KOPT-K1 (cell line): ENCODE data around the gene GPR142.

ENCODE experiments used
- H3K27ac ChIP-seq: fragments of 200-600 bp; sonication (generic); 2 replicates; pipeline ENCODE4 v1.5.1; 2016; ENCODE audit warnings: antibody characterized with exemption, mild to moderate bottlenecking, low read depth, low read length; ENCODE audit not compliant: poor library complexity, severe bottlenecking
- H3K36me3 ChIP-seq: fragments of 200-600 bp; sonication (generic); 2 replicates; pipeline ENCODE4 v1.5.1; 2017; ENCODE audit warnings: antibody characterized with exemption, mild to moderate bottlenecking, low read length, moderate library complexity; ENCODE audit not compliant: insufficient read depth
- H3K9me3 ChIP-seq: fragments of 200-600 bp; sonication (generic); 2 replicates; pipeline ENCODE4 v1.5.1; 2017; ENCODE audit warnings: antibody characterized with exemption, low read length, mild to moderate bottlenecking; ENCODE audit not compliant: insufficient read depth, poor library complexity, severe bottlenecking

Gene GPR142

GRCh38 chr17:74339537-74340195, 27.6 kb upstream of the GPR142 start:
- Histone ChIP-seq H3K36me3 (no peaks in the 10 kb centered on the region), H3K27ac (no peak overlapping the region)

GRCh38 chr17:74340470-74341023, 26.8 kb upstream of the GPR142 start:
- Histone ChIP-seq H3K36me3 (no peaks in the 10 kb centered on the region), H3K27ac (no peak overlapping the region), H3K9me3 (no peaks in the 10 kb centered on the region)

More at GRCh38 chr17:74339537-74340195, 27.6 kb upstream of the GPR142 start:
- no peaks in the 10 kb centered on the region for H3K9me3 ChIP-seq

DNA sequence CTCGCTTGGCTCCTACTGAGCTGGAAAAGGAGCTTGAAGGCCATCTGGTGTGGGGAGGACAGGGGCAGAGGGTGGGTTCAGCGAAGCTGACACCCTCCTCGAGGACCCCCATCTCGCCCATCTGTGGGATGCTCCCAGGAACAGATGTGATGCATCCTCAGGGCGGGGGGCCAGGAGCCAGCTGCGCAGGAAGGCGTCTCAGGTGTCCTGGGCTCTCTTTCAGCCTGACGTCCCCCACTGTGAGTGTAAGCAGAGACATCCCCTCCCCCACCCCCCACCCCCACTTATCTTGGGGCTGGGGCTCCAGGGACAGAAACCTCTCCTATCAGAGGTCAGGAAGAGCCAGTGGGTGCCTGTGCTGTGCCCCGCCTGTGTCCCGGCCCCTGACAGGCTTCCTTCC, 25.1 kb upstream of the GPR142 start:
- Histone ChIP-seq H3K27ac (no peak overlapping the region), H3K9me3 (no peaks in the 10 kb centered on the region), H3K36me3 (no peaks in the 10 kb centered on the region)

DNA sequence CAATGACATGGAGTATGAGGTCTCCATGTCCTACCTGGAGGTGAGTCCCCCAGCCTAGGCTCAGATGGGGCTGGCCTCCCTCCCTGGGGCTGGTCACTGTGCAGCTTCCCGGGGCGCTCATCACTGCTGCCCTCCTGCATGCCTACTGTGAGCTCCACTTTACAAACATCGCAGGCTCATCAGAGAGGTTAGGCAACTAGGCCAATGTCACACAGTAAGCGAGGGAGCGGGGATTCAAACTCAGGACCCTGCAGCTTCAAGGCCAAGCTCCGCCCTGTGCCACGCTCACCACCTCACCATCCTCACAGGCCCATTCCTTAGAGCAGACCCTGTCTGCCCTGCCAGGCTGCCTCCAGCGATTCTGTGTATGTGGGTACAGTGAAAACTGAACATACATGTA, 24.2 kb upstream of the GPR142 start:
- Histone ChIP-seq H3K36me3 (no peaks in the 10 kb centered on the region), H3K27ac (no peak overlapping the region), H3K9me3 (no peaks in the 10 kb centered on the region)

DNA sequence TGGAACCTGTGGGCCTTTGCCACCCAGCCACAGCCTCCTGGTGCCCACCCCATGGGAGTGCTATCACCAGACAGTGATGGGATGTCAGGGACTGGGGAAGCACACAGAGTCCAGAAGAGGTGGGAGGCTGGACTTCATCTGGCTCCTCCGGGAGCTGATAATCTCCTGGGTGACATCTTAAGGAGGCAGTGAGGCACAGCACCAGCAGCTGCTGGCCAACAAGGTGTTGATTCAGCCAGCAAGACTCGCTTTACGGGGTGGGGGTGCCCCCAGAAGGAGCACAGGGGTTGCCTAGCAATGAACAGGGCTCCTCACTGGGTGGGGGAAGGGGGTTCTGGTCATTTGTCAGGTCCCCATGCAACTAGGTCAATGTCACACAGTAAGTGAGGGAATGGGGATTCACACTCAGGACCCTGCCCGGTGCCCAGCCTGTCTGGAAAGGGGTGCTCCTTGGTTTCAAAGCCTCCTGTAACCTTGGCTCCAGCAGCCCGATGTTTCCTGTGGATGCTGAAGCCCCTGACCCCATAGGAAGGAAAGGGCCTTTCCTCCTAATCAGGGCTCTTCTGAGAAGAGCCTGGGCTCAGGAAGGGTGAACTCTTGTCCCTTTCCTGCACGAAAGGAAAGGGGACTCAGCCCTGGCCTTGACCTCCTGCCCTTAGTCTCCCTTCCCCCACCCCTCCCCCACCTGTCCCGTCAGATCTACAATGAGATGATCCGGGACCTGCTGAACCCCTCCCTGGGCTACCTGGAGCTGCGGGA, 23.6 kb upstream of the GPR142 start:
- Histone ChIP-seq H3K27ac (no peak overlapping the region), H3K9me3 (no peaks in the 10 kb centered on the region), H3K36me3 (no peaks in the 10 kb centered on the region)

DNA sequence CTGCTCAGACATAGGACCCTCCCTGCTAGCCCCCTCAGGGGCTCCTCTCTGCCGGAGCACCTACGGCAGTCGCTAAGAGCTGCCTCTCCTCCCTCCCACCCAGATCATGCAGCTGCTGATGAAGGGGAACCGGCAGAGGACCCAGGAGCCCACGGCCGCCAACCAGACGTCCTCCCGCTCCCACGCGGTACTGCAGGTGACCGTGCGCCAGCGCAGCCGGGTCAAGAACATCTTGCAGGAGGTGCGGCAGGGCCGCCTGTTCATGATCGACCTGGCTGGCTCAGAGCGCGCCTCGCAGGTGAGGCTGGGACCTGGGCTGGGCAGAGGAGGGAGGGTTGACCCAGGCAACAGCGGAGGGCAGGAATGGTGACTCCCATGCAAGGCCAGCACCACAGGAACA, 22.6 kb upstream of the GPR142 start:
- no peaks in the 10 kb centered on the region for H3K9me3 ChIP-seq
- no peaks in the 10 kb centered on the region for H3K36me3 ChIP-seq
- no peak overlapping the region for H3K27ac ChIP-seq

DNA sequence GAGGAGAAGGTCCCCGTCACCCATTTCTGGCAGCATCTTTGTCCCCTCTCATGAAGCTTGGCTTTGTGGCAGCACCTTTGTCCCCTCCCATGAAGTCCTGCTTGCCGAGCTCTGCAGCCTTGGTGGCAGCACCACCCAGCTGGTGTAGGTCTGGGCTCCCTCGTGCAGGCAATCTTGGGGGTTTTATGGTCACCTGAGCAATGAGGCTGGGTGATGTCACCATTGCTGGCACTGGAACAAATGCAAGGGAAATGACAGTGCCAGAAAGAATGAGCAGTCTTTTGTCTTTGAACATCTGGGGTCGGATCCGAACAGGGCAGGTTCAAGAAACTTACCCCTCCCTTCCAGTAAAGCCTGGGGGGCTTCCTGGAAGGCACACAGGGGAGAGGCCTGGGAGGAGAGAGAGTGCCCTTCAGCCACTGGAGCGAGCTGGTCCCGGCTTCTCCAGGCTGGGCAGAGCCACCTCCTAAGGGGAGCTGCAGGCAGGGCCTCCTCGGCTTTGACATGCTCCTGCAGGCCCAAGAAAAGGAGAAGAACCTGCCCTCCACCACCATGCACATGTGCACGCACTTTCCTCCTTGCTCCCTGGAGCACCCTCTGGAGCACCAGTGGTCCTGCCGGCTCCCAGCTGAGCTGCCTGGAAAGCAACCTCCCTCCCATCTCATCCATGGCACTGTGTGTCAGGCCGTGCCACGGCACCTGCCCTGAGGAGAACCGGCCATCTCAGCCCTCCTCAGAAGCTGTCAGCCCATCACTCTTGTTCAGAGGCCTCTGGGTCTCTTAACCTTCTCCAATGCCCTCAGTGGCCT, 21.7 kb upstream of the GPR142 start:
- Histone ChIP-seq H3K9me3 (no peaks in the 10 kb centered on the region), H3K27ac (no peak overlapping the region), H3K36me3 (no peaks in the 10 kb centered on the region)

- Histone ChIP-seq H3K27ac (no peak overlapping the region), H3K9me3 (no peaks in the 10 kb centered on the region), H3K36me3 (no peaks in the 10 kb centered on the region)
Measured at GRCh38 chr17:74347646-74348045, 19.7 kb upstream of the GPR142 start.

DNA sequence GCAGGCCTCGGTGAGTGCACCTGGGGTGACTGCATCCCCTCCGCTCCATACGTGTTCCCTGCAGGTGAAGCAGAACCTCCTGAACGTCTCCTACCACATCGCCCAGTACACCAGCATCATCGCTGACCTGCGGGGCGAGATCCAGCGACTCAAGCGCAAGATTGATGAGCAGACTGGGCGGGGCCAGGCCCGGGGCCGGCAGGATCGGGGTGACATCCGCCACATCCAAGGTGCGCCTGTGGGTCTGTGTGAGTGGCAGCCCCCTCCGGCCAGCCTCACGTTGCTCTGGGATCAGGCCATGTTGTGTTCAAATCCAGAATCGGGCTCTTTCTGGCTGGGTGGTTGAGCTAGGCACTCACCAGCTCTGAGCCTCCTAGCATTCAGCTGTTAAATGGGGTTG, 18.2 kb upstream of the GPR142 start:
- Histone ChIP-seq H3K27ac (no peak overlapping the region), H3K36me3 (no peaks in the 10 kb centered on the region), H3K9me3 (no peaks in the 10 kb centered on the region)

DNA sequence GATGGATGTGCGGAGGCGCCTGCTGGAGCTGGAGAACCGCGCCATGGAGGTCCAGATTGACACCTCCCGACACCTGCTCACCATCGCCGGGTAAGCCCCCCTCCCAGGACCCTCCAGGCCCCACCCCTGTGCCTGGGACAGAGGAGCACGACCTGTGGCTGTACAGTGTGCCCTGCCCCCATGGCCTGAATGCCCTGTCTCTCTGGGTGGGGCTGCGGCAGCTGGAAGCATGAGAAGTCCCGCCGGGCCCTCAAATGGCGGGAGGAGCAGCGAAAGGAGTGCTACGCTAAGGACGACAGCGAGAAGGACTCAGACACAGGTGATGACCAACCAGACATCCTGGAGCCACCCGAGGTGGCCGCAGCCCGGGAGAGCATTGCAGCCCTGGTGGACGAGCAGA, 16.8 kb upstream of the GPR142 start:
- no peak overlapping the region for H3K27ac ChIP-seq
- H3K9me3 ChIP-seq, result no peaks in the 10 kb centered on the region
- no peaks in the 10 kb centered on the region for H3K36me3 ChIP-seq

GRCh38 chr17:74351552-74352210, 15.6 kb upstream of the GPR142 start:
- Histone ChIP-seq H3K9me3 (no peaks in the 10 kb centered on the region), H3K36me3 (no peaks in the 10 kb centered on the region), H3K27ac (no peak overlapping the region)

- H3K27ac ChIP-seq, result no peak overlapping the region
- no peaks in the 10 kb centered on the region for H3K36me3 ChIP-seq
- H3K9me3 ChIP-seq, result no peaks in the 10 kb centered on the region
Measured at GRCh38 chr17:74353446-74354060, 13.8 kb upstream of the GPR142 start.

DNA sequence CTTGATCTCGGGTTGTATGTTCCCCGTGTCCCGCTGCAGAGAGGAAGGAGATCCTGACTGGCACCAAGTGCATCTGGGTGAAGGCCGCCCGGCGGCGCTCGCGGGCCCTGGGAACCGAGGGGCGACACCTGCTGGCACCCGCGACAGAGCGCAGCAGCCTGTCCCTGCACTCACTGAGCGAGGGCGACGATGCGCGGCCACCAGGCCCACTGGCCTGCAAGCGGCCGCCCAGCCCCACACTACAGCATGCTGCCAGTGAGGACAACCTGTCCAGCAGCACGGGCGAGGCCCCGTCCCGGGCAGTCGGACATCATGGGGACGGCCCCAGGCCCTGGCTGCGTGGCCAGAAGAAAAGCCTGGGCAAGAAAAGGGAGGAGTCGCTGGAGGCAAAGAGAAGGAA, 13.2 kb upstream of the GPR142 start:
- no peaks in the 10 kb centered on the region for H3K9me3 ChIP-seq
- no peak overlapping the region for H3K27ac ChIP-seq
- H3K36me3 ChIP-seq, result no peaks in the 10 kb centered on the region

- no peak overlapping the region for H3K27ac ChIP-seq
- H3K9me3 ChIP-seq, result no peaks in the 10 kb centered on the region
- H3K36me3 ChIP-seq, result no peaks in the 10 kb centered on the region
Measured at GRCh38 chr17:74354561-74354960, 12.7 kb upstream of the GPR142 start.
